GM23338 (cell line): ENCODE measurements around the gene BEX2. TPM values are rescaled to one million over a fixed set of nuclear protein-coding genes. Genes with fewer than 3 reads are reported as not detected.
A peak's percentile ranks its signal among the peaks of the same experiment; 100 is the strongest.

Experiments
- ATAC-seq: fragments of 200-7000 bp; cut with Tn5 transposase; 3 replicates; pipeline ENCODE4 v1.9.1; 2020
- DNase-seq: peaks from one replicate; pipeline ENCODE4 v3.0.0-alpha.2; 2015; ENCODE audit warnings: low spot score
- H2AFZ ChIP-seq: fragments of 200-600 bp; sonication (generic); 2 replicates; pipeline ENCODE4 v1.8.0; 2016; ENCODE audit warnings: antibody characterized with exemption, mild to moderate bottlenecking, moderate library complexity
- H3F3A ChIP-seq: fragments of 200-600 bp; sonication (generic); replicated peaks from 2 replicates; pipeline ENCODE4 v1.8.0; 2017; ENCODE audit warnings: antibody characterized with exemption, mixed run types, low read depth
- H3K27ac ChIP-seq: fragments of 200-600 bp; sonication (generic); 2 replicates; pipeline ENCODE4 v1.6.1; 2016; ENCODE audit warnings: low read depth
- H3K27me3 ChIP-seq: fragments of 200-600 bp; sonication (generic); 2 replicates; pipeline ENCODE4 v1.8.0; 2016; ENCODE audit warnings: mild to moderate bottlenecking, mixed run types, moderate library complexity; ENCODE audit not compliant: insufficient read depth
- H3K36me3 ChIP-seq: fragments of 200-600 bp; sonication (generic); 2 replicates; pipeline ENCODE4 v1.8.0; 2016; ENCODE audit warnings: mild to moderate bottlenecking; ENCODE audit not compliant: insufficient read depth
- H3K4me1 ChIP-seq: fragments of 200-600 bp; sonication (generic); 2 replicates; pipeline ENCODE4 v1.8.0; 2016; ENCODE audit warnings: mild to moderate bottlenecking, moderate library complexity; ENCODE audit not compliant: insufficient read depth
- H3K4me2 ChIP-seq: fragments of 200-600 bp; sonication (generic); 2 replicates; pipeline ENCODE4 v1.7.1; 2017; ENCODE audit warnings: mixed run types
- H3K4me3 ChIP-seq: fragments of 200-600 bp; sonication (generic); 2 replicates; pipeline ENCODE4 v1.6.1; 2016; ENCODE audit warnings: mixed run types
- H3K79me2 ChIP-seq: fragments of 200-600 bp; sonication (generic); replicated peaks from 2 replicates; pipeline ENCODE4 v1.8.0; 2017; ENCODE audit warnings: mild to moderate bottlenecking; ENCODE audit not compliant: insufficient read depth
- H3K9me2 ChIP-seq: fragments of 200-600 bp; sonication (generic); 2 replicates; pipeline ENCODE4 v1.8.0; 2017; ENCODE audit not compliant: insufficient read depth
- H4K20me1 ChIP-seq: fragments of 200-600 bp; sonication (generic); replicated peaks from 2 replicates; pipeline ENCODE4 v1.8.0; 2017; ENCODE audit warnings: mild to moderate bottlenecking; ENCODE audit not compliant: insufficient read depth
- H3K27ac Mint-ChIP-seq: 2 replicates; pipeline ENCODE4 v1.8.0; 2020; ENCODE audit warnings: inconsistent platforms, mild to moderate bottlenecking, moderate library complexity, mixed read lengths
- H3K27me3 Mint-ChIP-seq: 3 replicates; pipeline ENCODE4 v1.8.0; 2022; ENCODE audit warnings: low read depth, mild to moderate bottlenecking, moderate library complexity, mixed read lengths, inconsistent platforms; ENCODE audit not compliant: insufficient read depth, poor library complexity
- H3K36me3 Mint-ChIP-seq: 3 replicates; pipeline ENCODE4 v1.8.0; 2021; ENCODE audit warnings: low read depth, mild to moderate bottlenecking, inconsistent platforms, moderate library complexity, mixed read lengths
- H3K4me1 Mint-ChIP-seq: 3 replicates; pipeline ENCODE4 v1.8.0; 2020; ENCODE audit warnings: mild to moderate bottlenecking, inconsistent platforms, mixed read lengths
- H3K4me3 Mint-ChIP-seq: 3 replicates; pipeline ENCODE4 v1.8.0; 2021; ENCODE audit warnings: moderate library complexity, mild to moderate bottlenecking, inconsistent platforms, mixed read lengths
- H3K9me3 Mint-ChIP-seq: 3 replicates; pipeline ENCODE4 v1.8.0; 2020; ENCODE audit warnings: moderate library complexity, mild to moderate bottlenecking, inconsistent platforms, mixed read lengths
- CREB1 ChIP-seq: fragments of 250-450 bp; sonication (Bioruptor Pico); IDR thresholded peaks from 2 replicates; pipeline ENCODE4 v1.5.0; 2020; ENCODE audit warnings: low read depth, mild to moderate bottlenecking, moderate library complexity
- EZH2 ChIP-seq: fragments of 200-600 bp; sonication (generic); IDR thresholded peaks from one replicate; pipeline ENCODE4 v1.8.0; 2017; ENCODE audit warnings: antibody characterized with exemption, mild to moderate bottlenecking, low read depth; ENCODE audit not compliant: unreplicated experiment
- JUNB ChIP-seq: IDR thresholded peaks from one replicate; pipeline ENCODE4 v1.6.1; 2016; ENCODE audit warnings: antibody characterized with exemption; ENCODE audit not compliant: unreplicated experiment
- NANOG ChIP-seq: IDR thresholded peaks from 2 replicates; pipeline ENCODE4 v1.6.1; 2016; ENCODE audit warnings: antibody characterized with exemption, borderline replicate concordance
- POLR2AphosphoS5 ChIP-seq: IDR thresholded peaks from 2 replicates; pipeline ENCODE4 v1.6.1; 2016; ENCODE audit warnings: antibody characterized with exemption, low read depth
- REST ChIP-seq: IDR thresholded peaks from one replicate; pipeline ENCODE4 v1.6.1; 2018; ENCODE audit warnings: antibody characterized with exemption; ENCODE audit not compliant: unreplicated experiment
- STAT1 ChIP-seq: IDR thresholded peaks from one replicate; pipeline ENCODE4 v1.6.1; 2016; ENCODE audit warnings: antibody characterized with exemption; ENCODE audit not compliant: unreplicated experiment
- ZNF114 ChIP-seq: fragments of 250-450 bp; sonication (Bioruptor Pico); IDR thresholded peaks from 2 replicates; pipeline ENCODE4 v1.5.0; 2020; ENCODE audit warnings: mild to moderate bottlenecking, moderate library complexity
- polyA plus RNA-seq: library from polyadenylated mRNA; unstranded; fragments of >200 nt; fragmentation: Nextera tagmentation; extraction: Ambion mirVana; gene quantifications from 2 replicates; pipeline ENCODE4 v1.2.1, GENCODE V29; 2016
- total RNA-seq: library from RNA; depleted of rRNA; stranded (reverse); fragments of >200 nt; shearing (Covaris generic); gene quantifications from 2 replicates; pipeline ENCODE4 v1.2.3, GENCODE V29; 2014
- TF ChIP-seq, protein P1 (sequence below), 2 experiments: fragments of 200-600 bp in 1 of 2; sonication (generic) in 1 of 2; conservative IDR thresholded peaks; 2 replicates each; pipeline versions ENCODE4 v1.5.1 to v1.6.1; 2016 to 2017; ENCODE audit warnings: antibody characterized with exemption in 2 of 2, low read depth in 2 of 2, mild to moderate bottlenecking in 2 of 2, moderate library complexity in 1 of 2
- TF ChIP-seq, protein P2 (sequence below): IDR thresholded peaks from 2 replicates; pipeline ENCODE4 v1.6.1; 2016; ENCODE audit warnings: antibody characterized with exemption

Gene BEX2
- total and polyA plus RNA-seq, 2 experiments from 2014 or later = 37.5 to 87.9 TPM

DNA sequence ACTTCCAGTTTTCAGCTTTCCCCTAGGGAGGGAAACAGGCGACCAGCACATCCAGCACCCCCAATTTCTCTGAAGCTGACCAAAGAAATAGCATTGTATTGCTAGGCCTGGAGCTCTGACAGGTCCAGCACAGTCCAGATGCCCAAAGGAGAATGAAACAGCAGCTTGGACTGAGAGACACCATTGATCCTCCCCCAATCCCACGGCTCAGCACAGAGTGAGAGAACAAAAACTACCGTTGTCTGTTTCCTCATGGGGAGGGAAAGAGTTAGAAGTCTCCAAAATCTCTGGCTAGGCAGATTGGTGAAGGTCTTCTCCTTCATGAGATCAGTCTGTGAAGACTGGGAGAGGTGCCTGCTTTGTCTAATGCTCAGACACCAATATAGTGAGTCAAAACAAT, 27.9 kb upstream of the BEX2 start:
- Histone ChIP-seq H2AFZ (no peak overlapping the region), H3K9me2 (no peaks in the 10 kb centered on the region)

DNA sequence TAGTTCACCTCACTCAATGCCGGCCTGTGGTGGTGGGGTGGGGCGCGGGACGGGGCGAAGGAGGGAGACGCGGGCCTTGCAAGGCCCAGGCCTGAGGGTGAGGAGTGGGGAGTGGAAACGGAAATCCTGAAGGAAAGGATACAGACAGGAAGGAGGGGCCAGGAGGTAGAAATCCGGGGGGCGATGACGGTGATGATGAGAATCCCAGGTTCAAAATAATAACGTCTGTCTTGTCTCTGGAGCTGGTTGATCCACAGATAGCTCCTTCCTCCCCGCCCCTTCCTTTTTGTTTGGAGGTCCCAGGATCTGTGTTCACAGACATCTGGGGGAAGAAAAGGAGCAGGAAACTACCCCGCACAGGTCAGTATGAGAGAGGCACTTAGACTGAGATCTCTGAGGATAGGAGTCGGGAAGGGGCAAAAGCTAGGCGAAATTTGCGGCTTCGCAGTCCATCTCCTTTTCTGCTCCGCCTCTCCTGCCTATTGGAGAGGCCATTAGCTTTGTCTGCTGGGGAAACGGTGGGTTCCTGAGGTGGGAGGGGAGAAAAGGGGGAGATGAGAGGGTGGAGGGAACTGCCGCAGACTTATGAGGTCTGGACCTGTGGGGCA, 20.0 kb upstream of the BEX2 start:
- Mint-ChIP-seq H3K36me3 (no peaks in the 10 kb centered on the region), H3K4me3 (peak overlapping the region; percentile 70), H3K27me3 (peaks cover 3% of the 10 kb centered on the region), H3K27ac (peak overlapping the region; percentile 66; the same call in 1 of the 2 replicates), H3K9me3 (no peaks in the 10 kb centered on the region), H3K4me1 (peaks cover 31% of the 10 kb centered on the region)
- Histone ChIP-seq H3K79me2 (no peaks in the 10 kb centered on the region), H3K27ac (peak overlapping the region; percentile 21), H3K4me3 (peak overlapping the region; percentile 59), H2AFZ (peak overlapping the region; percentile 89), H3K9me2 (no peaks in the 10 kb centered on the region), H3K4me1 (peaks cover 10% of the 10 kb centered on the region; the same call in 1 of the 2 replicates), H4K20me1 (no peaks in the 10 kb centered on the region), H3K27me3 (0 out of 2 replicates have a peak, but pooled peaks cover 3% of the 10 kb centered on the region), H3K36me3 (no peaks in the 10 kb centered on the region), H3F3A (peaks cover 5% of the 10 kb centered on the region; the same call in 1 of the 2 replicates), H3K4me2 (peak overlapping the region; percentile 76)
- DNase-seq (peak; percentile 64), ATAC-seq (peak; percentile 91)
- TF ChIP-seq, protein P1, sequence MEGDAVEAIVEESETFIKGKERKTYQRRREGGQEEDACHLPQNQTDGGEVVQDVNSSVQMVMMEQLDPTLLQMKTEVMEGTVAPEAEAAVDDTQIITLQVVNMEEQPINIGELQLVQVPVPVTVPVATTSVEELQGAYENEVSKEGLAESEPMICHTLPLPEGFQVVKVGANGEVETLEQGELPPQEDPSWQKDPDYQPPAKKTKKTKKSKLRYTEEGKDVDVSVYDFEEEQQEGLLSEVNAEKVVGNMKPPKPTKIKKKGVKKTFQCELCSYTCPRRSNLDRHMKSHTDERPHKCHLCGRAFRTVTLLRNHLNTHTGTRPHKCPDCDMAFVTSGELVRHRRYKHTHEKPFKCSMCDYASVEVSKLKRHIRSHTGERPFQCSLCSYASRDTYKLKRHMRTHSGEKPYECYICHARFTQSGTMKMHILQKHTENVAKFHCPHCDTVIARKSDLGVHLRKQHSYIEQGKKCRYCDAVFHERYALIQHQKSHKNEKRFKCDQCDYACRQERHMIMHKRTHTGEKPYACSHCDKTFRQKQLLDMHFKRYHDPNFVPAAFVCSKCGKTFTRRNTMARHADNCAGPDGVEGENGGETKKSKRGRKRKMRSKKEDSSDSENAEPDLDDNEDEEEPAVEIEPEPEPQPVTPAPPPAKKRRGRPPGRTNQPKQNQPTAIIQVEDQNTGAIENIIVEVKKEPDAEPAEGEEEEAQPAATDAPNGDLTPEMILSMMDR (conservative IDR thresholded peaks at IDR 0.05; ENCODE audit: low read depth in 2 of 2) = no peak
- TF ChIP-seq EZH2 (no peak), CREB1 (CRISPR knock-in tag) (no peak), STAT1 (no peak), POLR2AphosphoS5 (no peak), REST (no peak), ZNF114 (no peak), JUNB (no peak), NANOG (no peak)
- TF ChIP-seq, protein P2, sequence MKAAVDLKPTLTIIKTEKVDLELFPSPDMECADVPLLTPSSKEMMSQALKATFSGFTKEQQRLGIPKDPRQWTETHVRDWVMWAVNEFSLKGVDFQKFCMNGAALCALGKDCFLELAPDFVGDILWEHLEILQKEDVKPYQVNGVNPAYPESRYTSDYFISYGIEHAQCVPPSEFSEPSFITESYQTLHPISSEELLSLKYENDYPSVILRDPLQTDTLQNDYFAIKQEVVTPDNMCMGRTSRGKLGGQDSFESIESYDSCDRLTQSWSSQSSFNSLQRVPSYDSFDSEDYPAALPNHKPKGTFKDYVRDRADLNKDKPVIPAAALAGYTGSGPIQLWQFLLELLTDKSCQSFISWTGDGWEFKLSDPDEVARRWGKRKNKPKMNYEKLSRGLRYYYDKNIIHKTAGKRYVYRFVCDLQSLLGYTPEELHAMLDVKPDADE = no peak

More for the DNA sequence above, 27.9 kb upstream of the BEX2 start:
- Histone ChIP-seq H3K27ac (no peak overlapping the region), H3K4me1 (no peaks in the 10 kb centered on the region), H3F3A (no peaks in the 10 kb centered on the region), H4K20me1 (no peaks in the 10 kb centered on the region), H3K4me2 (no peak overlapping the region), H3K27me3 (no peaks in the 10 kb centered on the region), H3K36me3 (no peaks in the 10 kb centered on the region), H3K4me3 (no peak overlapping the region), H3K79me2 (no peaks in the 10 kb centered on the region)
- ATAC-seq (no peak), DNase-seq (no peak)
- TF ChIP-seq, protein P1 (conservative IDR thresholded peaks at IDR 0.05; ENCODE audit: low read depth in 2 of 2) = no peak
- no peak for TF ChIP-seq NANOG
- no peak for TF ChIP-seq ZNF114
- Mint-ChIP-seq H3K36me3 (no peaks in the 10 kb centered on the region), H3K9me3 (no peaks in the 10 kb centered on the region), H3K27ac (no peak overlapping the region), H3K27me3 (no peaks in the 10 kb centered on the region), H3K4me3 (no peak overlapping the region), H3K4me1 (peaks cover 8% of the 10 kb centered on the region; the same call in 2 of the 3 replicates)
